PC-3 (cell line): Measurements from ENCODE around the gene AMD1.

Source experiments
- CTCF ChIP-seq: fragments of 300-600 bp; sonication (generic); conservative IDR thresholded peaks from 2 replicates; pipeline ENCODE4 v1.5.1; 2017; ENCODE audit warnings: antibody characterized with exemption, low read depth, mild to moderate bottlenecking, low read length
- EZH2 ChIP-seq: fragments of 300-600 bp; sonication (generic); IDR thresholded peaks from one replicate; pipeline ENCODE4 v1.6.1; 2017; ENCODE audit warnings: antibody characterized with exemption, mild to moderate bottlenecking, low read length; ENCODE audit not compliant: unreplicated experiment
- EZH2phosphoT487 ChIP-seq: fragments of 300-600 bp; sonication (generic); IDR thresholded peaks from 2 replicates; pipeline ENCODE4 v1.6.1; 2018; ENCODE audit warnings: mild to moderate bottlenecking, antibody characterized with exemption, low read length, borderline replicate concordance

GRCh38 chr6:110849781-110850180 lies 24.8 kb upstream of the AMD1 start:
- TF ChIP-seq EZH2phosphoT487 (no peak), CTCF (no peak), EZH2 (no peak)
